ENCODE data around the gene SH3YL1.

SH3YL1 gene

GRCh38 chr2:282371-283263 is 18.8 kb upstream of the SH3YL1 start:
- no peak for DNase-seq (ENCODE audit: low read depth)

GRCh38 chr2:281381-281780 is 17.5 kb upstream of the SH3YL1 start:
- DNase-seq (ENCODE audit: low read depth) = no peak

GRCh38 chr2:280650-281110 is 16.8 kb upstream of the SH3YL1 start:
- DNase-seq (ENCODE audit: low read depth) = no peak

GRCh38 chr2:279956-280649 is 16.3 kb upstream of the SH3YL1 start:
- no peak for DNase-seq (ENCODE audit: low read depth)

- no peak for DNase-seq (ENCODE audit: low read depth)
These were observed 15.5 kb upstream of the SH3YL1 start for GRCh38 chr2:279366-279765.

- DNase-seq (ENCODE audit: low read depth) = no peak
These were observed 15.1 kb upstream of the SH3YL1 start for GRCh38 chr2:278927-279320.

- no peak for DNase-seq (ENCODE audit: low read depth)
These were observed 14.6 kb upstream of the SH3YL1 start for GRCh38 chr2:278312-278926.

- DNase-seq (ENCODE audit: low read depth) = no peak
These were observed 11.6 kb upstream of the SH3YL1 start for GRCh38 chr2:275466-275865.

- DNase-seq (ENCODE audit: low read depth) = no peak
These were observed 10.7 kb upstream of the SH3YL1 start for GRCh38 chr2:274503-274902.

GRCh38 chr2:273333-273732 is 9.5 kb upstream of the SH3YL1 start:
- no peak for DNase-seq (ENCODE audit: low read depth)

GRCh38 chr2:271917-272316 is 8.1 kb upstream of the SH3YL1 start:
- no peak for DNase-seq (ENCODE audit: low read depth)

GRCh38 chr2:270861-271260 is 7.0 kb upstream of the SH3YL1 start:
- no peak for DNase-seq (ENCODE audit: low read depth)

- no peak for DNase-seq (ENCODE audit: low read depth)
These were observed 5.7 kb upstream of the SH3YL1 start for GRCh38 chr2:269356-270030.

- no peak for DNase-seq (ENCODE audit: low read depth)
These were observed 4.5 kb upstream of the SH3YL1 start for GRCh38 chr2:268323-268722.

- DNase-seq (ENCODE audit: low read depth) = peak; percentile 95
These were observed 949 bp upstream of the SH3YL1 start, which contains the start of gene ACP1 for GRCh38 chr2:264493-265468. Gene ACP1 (plus strand): TSS chr2:264947. CDS start chr2:264965, 18 bp downstream.

GRCh38 chr2:263022-263738 is 652 bp downstream of the SH3YL1 start:
- no peak for DNase-seq (ENCODE audit: low read depth)

GRCh38 chr2:262117-262516 is 1.7 kb downstream of the SH3YL1 start:
- no peak for DNase-seq (ENCODE audit: low read depth)

GRCh38 chr2:260507-261161 is 3.2 kb downstream of the SH3YL1 start:
- no peak for DNase-seq (ENCODE audit: low read depth)

GRCh38 chr2:259789-260331 is 4.0 kb downstream of the SH3YL1 start:
- no peak for DNase-seq (ENCODE audit: low read depth)
